B cell (primary cell): Measurements from ENCODE around the gene NDUFS7. TPM values are rescaled to one million over a fixed set of nuclear protein-coding genes. Genes with fewer than 3 reads are reported as not detected.

Source experiments
- ATAC-seq: fragments of 200-7000 bp; cut with Tn5 transposase; one replicate; pipeline ENCODE4 v1.10.0; 2021; ENCODE audit warnings: low read depth, mild to moderate bottlenecking, moderate number of reproducible peaks, moderate library complexity
- CTCF ChIA-PET: fragments of 350-600 bp; sonication (Branson Sonifier 250); formaldehyde crosslinking; loops from one replicate; lab custom pipeline; 2021; ENCODE audit warnings: antibody characterized with exemption, inconsistent platforms; lab: Charles Lee
- POLR2A ChIA-PET: fragments of 350-600 bp; sonication (Branson Sonifier 250); formaldehyde crosslinking; loops from one replicate; lab custom pipeline; 2021; ENCODE audit warnings: antibody characterized with exemption; lab: Charles Lee
- DNase-seq: peaks from one replicate; pipeline ENCODE4 v3.0.0; 2013
- H2AFZ ChIP-seq: 2 replicates; pipeline ENCODE4 v1.6.1; 2012; ENCODE audit warnings: mild to moderate bottlenecking, low read depth, low read length; ENCODE audit not compliant: insufficient read depth, poor library complexity, severe bottlenecking
- H3K27ac ChIP-seq, 2 donors: 1 replicate in 1 of 2; 2 replicates in 1 of 2; pipeline ENCODE4 v1.5.1; 2012 to 2013; ENCODE audit warnings: low read length in 2 of 2, mild to moderate bottlenecking in 2 of 2, moderate library complexity in 1 of 2
- H3K27me3 ChIP-seq, 4 experiments: fragments of 200-600 bp in 1 of 4; sonication (generic) in 1 of 4; replicated peaks in 1 of 4; 1 replicate in 2 of 4; 2 replicates in 2 of 4; pipeline versions ENCODE4 v1.6.1 to v1.7.0; 2013 to 2016; ENCODE audit warnings: low read length in 3 of 4, mild to moderate bottlenecking in 2 of 4, mixed read lengths in 1 of 4, moderate library complexity in 1 of 4; ENCODE audit not compliant: insufficient read depth in 4 of 4, control insufficient read depth in 3 of 4; ENCODE audit errors: control extremely low read depth in 1 of 4
- H3K36me3 ChIP-seq, 2 experiments: replicated peaks in 1 of 2; 1 replicate in 1 of 2; 2 replicates in 1 of 2; pipeline versions ENCODE4 v1.6.1 to v1.7.1; 2013; ENCODE audit warnings: low read length in 1 of 2; ENCODE audit not compliant: insufficient read depth in 2 of 2, control insufficient read depth in 1 of 2; ENCODE audit errors: control extremely low read depth in 1 of 2, extremely low read depth in 1 of 2
- H3K4me1 ChIP-seq, 2 donors: fragments of 200-600 bp in 1 of 2; sonication (generic) in 1 of 2; 1 replicate in 1 of 2; 2 replicates in 1 of 2; pipeline versions ENCODE4 v1.5.1 to v1.6.1; 2013 to 2017; ENCODE audit warnings: low read length in 2 of 2; ENCODE audit not compliant: control insufficient read depth in 2 of 2, insufficient read depth in 2 of 2
- H3K4me2 ChIP-seq: replicated peaks from 2 replicates; pipeline ENCODE3; 2012; ENCODE audit warnings: mild to moderate bottlenecking, low read depth, low read length; ENCODE audit not compliant: poor library complexity, severe bottlenecking
- H3K4me3 ChIP-seq, 5 experiments: fragments of 200-600 bp in 1 of 5; sonication (generic) in 1 of 5; 1 replicate in 3 of 5; 2 replicates in 2 of 5; pipeline versions ENCODE4 v1.5.1 to v1.7.0; 2011 to 2016; ENCODE audit warnings: low read length in 4 of 5, mild to moderate bottlenecking in 4 of 5, low read depth in 2 of 5, control low read depth in 1 of 5, moderate library complexity in 1 of 5; ENCODE audit not compliant: insufficient read depth in 1 of 5; ENCODE audit errors: control extremely low read depth in 1 of 5, extremely low read depth in 1 of 5
- H3K79me2 ChIP-seq: fragments of 200-600 bp; sonication (generic); one replicate; pipeline ENCODE4 v1.6.0; 2016; ENCODE audit warnings: low read length; ENCODE audit not compliant: control insufficient read depth, insufficient read depth
- H3K9ac ChIP-seq: fragments of 200-600 bp; sonication (generic); 2 replicates; pipeline ENCODE4 v1.6.1; 2017; ENCODE audit warnings: mild to moderate bottlenecking, low read length, moderate library complexity
- H3K9me3 ChIP-seq, 3 donors: one replicate each; pipeline versions ENCODE4 v1.6.1 to v1.7.1; 2013; ENCODE audit warnings: low read length in 2 of 3; ENCODE audit not compliant: control insufficient read depth in 2 of 3, insufficient read depth in 1 of 3; ENCODE audit errors: control extremely low read depth in 1 of 3
- H4K20me1 ChIP-seq: 2 replicates; pipeline ENCODE4 v1.6.0; 2012; ENCODE audit warnings: mild to moderate bottlenecking, low read length; ENCODE audit not compliant: insufficient read depth, control insufficient read depth, poor library complexity, severe bottlenecking
- H3K27ac Mint-ChIP-seq: one replicate; pipeline ENCODE4 v1.8.0; 2021; ENCODE audit warnings: mixed read lengths
- H3K27me3 Mint-ChIP-seq: one replicate; pipeline ENCODE4 v1.8.0; 2021; ENCODE audit warnings: mixed read lengths
- H3K4me1 Mint-ChIP-seq: one replicate; pipeline ENCODE4 v1.8.0; 2021; ENCODE audit warnings: mixed read lengths
- H3K4me3 Mint-ChIP-seq: one replicate; pipeline ENCODE4 v1.8.0; 2021; ENCODE audit warnings: mixed read lengths
- H3K9me3 Mint-ChIP-seq: one replicate; pipeline ENCODE4 v1.8.0; 2022; ENCODE audit warnings: mixed read lengths; ENCODE audit not compliant: insufficient read depth
- EZH2 ChIP-seq: IDR thresholded peaks from 2 replicates; pipeline ENCODE4 v1.6.1; 2012; ENCODE audit warnings: borderline replicate concordance, low read depth, mild to moderate bottlenecking, moderate library complexity, low read length; ENCODE audit not compliant: insufficient read depth, poor library complexity, severe bottlenecking
- WGBS: methylation state at CpG from one replicate; pipeline ENCODE4 v1.1.5; 2013; ENCODE audit warnings: missing lambda C conversion rate; ENCODE audit not compliant: insufficient coverage; 5-methylcytosine and 5-hydroxymethylcytosine counted together
- intact Hi-C: fragments of 100-400 bp; cut with micrococcal nuclease; formaldehyde crosslinking; loops from one replicate; pipeline ENCODE4 v1.10.0; 2022
- polyA plus RNA-seq: library from polyadenylated mRNA; depleted of rRNA; stranded (reverse); fragments of >200 nt; gene quantifications from 2 replicates; pipeline ENCODE4 v1.2.3, GENCODE V29; 2012
- total RNA-seq, 2 donors: library from RNA; stranded (reverse); fragments of 120-200 nt in 1 of 2; gene quantifications; 1 replicate in 1 of 2; 2 replicates in 1 of 2; pipeline versions ENCODE4 v1.2.3 to v1.2.4, GENCODE V29; 2013 to 2022
- TF ChIP-seq, protein P1 (sequence below): fragments of 200-600 bp; IDR thresholded peaks from one replicate; pipeline ENCODE4 v1.8.0; 2022; ENCODE audit warnings: antibody characterized with exemption, mild to moderate bottlenecking

The NDUFS7 gene
- total and polyA plus RNA-seq, 2 donors (not counting 1 experiment from before 2014, with no cell fraction given): 58.8 to 141 TPM

DNA sequence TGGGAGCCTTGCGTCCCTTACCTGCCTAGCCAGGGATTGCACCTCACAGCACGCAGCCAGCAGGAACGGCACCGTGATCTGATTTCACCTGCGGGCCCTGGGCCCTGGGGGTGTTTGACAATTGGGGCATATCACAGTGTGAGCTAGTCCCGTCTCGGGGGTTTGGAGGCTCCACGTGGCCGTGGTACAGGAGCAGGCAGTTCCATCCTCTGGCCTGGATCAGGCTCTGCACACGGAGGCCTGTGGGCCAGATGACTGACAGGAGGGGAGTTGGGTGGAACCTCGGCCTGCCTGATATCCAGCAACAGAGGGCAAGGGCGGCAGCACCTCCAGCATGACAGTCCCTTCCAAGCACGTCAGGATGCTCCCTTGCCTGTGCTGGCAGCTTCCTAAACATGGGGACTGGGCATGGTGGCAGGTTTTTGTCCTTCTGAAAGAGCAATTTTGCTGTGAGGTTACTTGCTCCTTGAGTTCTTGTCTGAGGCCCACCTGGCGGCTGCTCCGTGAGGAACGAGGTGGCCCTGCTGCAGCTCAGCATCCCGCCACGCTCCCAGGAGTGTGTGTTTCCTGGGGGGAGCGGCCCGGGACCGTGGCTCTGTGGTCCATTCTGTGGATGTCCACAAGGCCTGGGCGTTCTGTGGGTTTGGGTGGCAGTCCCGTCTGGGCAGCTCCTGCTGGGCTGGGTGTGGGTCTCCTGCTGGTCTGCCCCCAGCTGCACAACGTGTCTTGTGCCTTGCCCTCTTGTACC lies 48.2 kb downstream of the NDUFS7 start:
- Histone ChIP-seq H3K27me3 (no peaks in the 10 kb centered on the region), H3K79me2 (peaks cover 28% of the 10 kb centered on the region), H3K9me3 (no peaks in the 10 kb centered on the region), H4K20me1 (peaks cover 60% of the 10 kb centered on the region), H3K36me3 (peaks cover 0 to 66% of the 10 kb centered on the region in 2 experiments), H3K27ac (no peak overlapping the region), H3K4me3 (no peak overlapping the region), H3K9ac (no peak overlapping the region), H2AFZ (no peak overlapping the region), H3K4me2 (no peak overlapping the region), H3K4me1 (no peaks in the 10 kb centered on the region)
- H3K27me3 Mint-ChIP-seq: no peaks in the 10 kb centered on the region
- H3K4me3 Mint-ChIP-seq: no peak overlapping the region
- ATAC-seq: no peak
- ChIA-PET CTCF (no interaction called here), POLR2A (interaction anchor here (0.6 kb wide), 1 partner anchor 13 kb away, joined by 13 read pairs; no protein-coding TSS in a partner anchor)
- no peaks in the 10 kb centered on the region for H3K9me3 Mint-ChIP-seq
- no peak overlapping the region for H3K27ac Mint-ChIP-seq
- WGBS: 93% methylated on average over 24 of the region's 24 CpGs
- no peak for TF ChIP-seq EZH2
- TF ChIP-seq, protein P1, sequence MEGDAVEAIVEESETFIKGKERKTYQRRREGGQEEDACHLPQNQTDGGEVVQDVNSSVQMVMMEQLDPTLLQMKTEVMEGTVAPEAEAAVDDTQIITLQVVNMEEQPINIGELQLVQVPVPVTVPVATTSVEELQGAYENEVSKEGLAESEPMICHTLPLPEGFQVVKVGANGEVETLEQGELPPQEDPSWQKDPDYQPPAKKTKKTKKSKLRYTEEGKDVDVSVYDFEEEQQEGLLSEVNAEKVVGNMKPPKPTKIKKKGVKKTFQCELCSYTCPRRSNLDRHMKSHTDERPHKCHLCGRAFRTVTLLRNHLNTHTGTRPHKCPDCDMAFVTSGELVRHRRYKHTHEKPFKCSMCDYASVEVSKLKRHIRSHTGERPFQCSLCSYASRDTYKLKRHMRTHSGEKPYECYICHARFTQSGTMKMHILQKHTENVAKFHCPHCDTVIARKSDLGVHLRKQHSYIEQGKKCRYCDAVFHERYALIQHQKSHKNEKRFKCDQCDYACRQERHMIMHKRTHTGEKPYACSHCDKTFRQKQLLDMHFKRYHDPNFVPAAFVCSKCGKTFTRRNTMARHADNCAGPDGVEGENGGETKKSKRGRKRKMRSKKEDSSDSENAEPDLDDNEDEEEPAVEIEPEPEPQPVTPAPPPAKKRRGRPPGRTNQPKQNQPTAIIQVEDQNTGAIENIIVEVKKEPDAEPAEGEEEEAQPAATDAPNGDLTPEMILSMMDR: no peak
- intact Hi-C loops: no loop called here
- no peaks in the 10 kb centered on the region for H3K4me1 Mint-ChIP-seq
- no peak for DNase-seq

DNA sequence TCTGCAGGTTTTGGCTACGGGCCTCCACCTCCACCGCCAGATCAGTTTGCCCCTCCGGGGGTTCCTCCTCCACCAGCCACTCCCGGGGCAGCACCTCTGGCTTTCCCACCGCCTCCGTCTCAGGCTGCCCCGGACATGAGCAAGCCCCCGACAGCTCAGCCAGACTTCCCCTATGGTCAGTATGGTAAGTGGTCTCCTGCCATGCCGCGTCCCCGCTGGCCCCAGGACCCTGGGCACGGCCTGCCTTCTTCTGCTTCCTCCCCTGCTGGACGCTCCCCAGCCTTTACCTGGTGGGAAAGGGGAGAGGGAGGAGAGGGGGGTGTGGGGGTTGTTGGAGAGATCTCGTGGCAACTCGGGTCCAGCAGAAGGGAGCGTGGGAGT lies 48.8 kb downstream of the NDUFS7 start:
- Histone ChIP-seq H3K9ac (no peak overlapping the region), H3K4me3 (no peak overlapping the region), H3K36me3 (peaks cover 0 to 66% of the 10 kb centered on the region in 2 experiments), H2AFZ (no peak overlapping the region), H3K79me2 (peaks cover 28% of the 10 kb centered on the region), H3K4me1 (no peaks in the 10 kb centered on the region), H3K4me2 (no peak overlapping the region), H3K27ac (no peak overlapping the region), H3K27me3 (no peaks in the 10 kb centered on the region), H4K20me1 (peaks cover 54% of the 10 kb centered on the region), H3K9me3 (no peaks in the 10 kb centered on the region)
- intact Hi-C loops: no loop called here
- Mint-ChIP-seq H3K9me3 (no peaks in the 10 kb centered on the region), H3K27me3 (no peaks in the 10 kb centered on the region), H3K4me3 (no peak overlapping the region), H3K27ac (no peak overlapping the region), H3K4me1 (no peaks in the 10 kb centered on the region)
- no peak for TF ChIP-seq EZH2
- TF ChIP-seq, protein P1: no peak
- DNase-seq (no peak), ATAC-seq (no peak)
- whole genome bisulfite sequencing: 96% methylated on average over 8 of the region's 16 CpGs
- CTCF ChIA-PET: no interaction called here
- POLR2A ChIA-PET: no interaction called here
